SK-N-MC (cell line): ENCODE data around the gene ZCCHC7.
"Not testable (repeated sequence)": the region's sequence is repeated elsewhere in the genome, so short reads cannot be mapped to it uniquely, and the experiment has no call there.

Source experiments
- DNase-seq: peaks from one replicate; pipeline ENCODE4 v3.0.0-alpha.2; 2011; ENCODE audit warnings: low read depth, low spot score
- H3K27ac ChIP-seq: fragments of 200-600 bp; sonication (generic); 2 replicates; pipeline ENCODE4 v1.5.1; 2016; ENCODE audit warnings: mixed run types
- H3K36me3 ChIP-seq: fragments of 200-600 bp; sonication (generic); 2 replicates; pipeline ENCODE4 v1.6.1; 2017; ENCODE audit warnings: antibody characterized with exemption, low read length, mixed read lengths; ENCODE audit not compliant: insufficient read depth
- H3K4me3 ChIP-seq: fragments of 200-600 bp; sonication (generic); 2 replicates; pipeline ENCODE4 v1.5.1; 2016
- H3K9ac ChIP-seq: fragments of 200-600 bp; sonication (generic); 2 replicates; pipeline ENCODE4 v1.8.0; 2017; ENCODE audit warnings: mixed run types, mixed read lengths; ENCODE audit not compliant: insufficient read length
- H3K9me3 ChIP-seq: fragments of 200-600 bp; sonication (generic); 2 replicates; pipeline ENCODE4 v1.6.1; 2017; ENCODE audit warnings: low read depth, mild to moderate bottlenecking, antibody characterized with exemption, low read length, moderate library complexity, mixed read lengths
- EZH2 ChIP-seq: fragments of 200-600 bp; sonication (generic); IDR thresholded peaks from one replicate; pipeline ENCODE4 v1.6.1; 2017; ENCODE audit warnings: antibody characterized with exemption
- FOXP2 ChIP-seq: optimal IDR thresholded peaks from 2 replicates; pipeline ENCODE3; 2011; ENCODE audit warnings: mild to moderate bottlenecking, moderate library complexity; ENCODE audit not compliant: insufficient read depth; ENCODE audit errors: extremely low read length, control extremely low read depth
- POLR2AphosphoS5 ChIP-seq: IDR thresholded peaks from 2 replicates; pipeline ENCODE4 v1.6.1; 2012; ENCODE audit warnings: mild to moderate bottlenecking, low read depth, low read length, borderline replicate concordance

The ZCCHC7 gene

GRCh38 chr9:37302277-37302676 lies 181.9 kb downstream of the ZCCHC7 start:
- no peak overlapping the region for H3K9ac ChIP-seq
- H3K27ac ChIP-seq = no peak overlapping the region

GRCh38 chr9:37303272-37303671 lies 182.9 kb downstream of the ZCCHC7 start:
- not testable (repeated sequence) for H3K4me3 ChIP-seq, DNase-seq, H3K27ac ChIP-seq, H3K36me3 ChIP-seq, H3K9me3 ChIP-seq, H3K9ac ChIP-seq

More at GRCh38 chr9:37302277-37302676, 181.9 kb downstream of the ZCCHC7 start:
- no peak for TF ChIP-seq EZH2
- TF ChIP-seq POLR2AphosphoS5 = no peak
- TF ChIP-seq FOXP2 = no peak
- no peaks in the 10 kb centered on the region for H3K9me3 ChIP-seq
- H3K4me3 ChIP-seq = no peak overlapping the region
- H3K36me3 ChIP-seq = peaks cover 8% of the 10 kb centered on the region; the same call in 1 of the 2 replicates
- no peak for DNase-seq

GRCh38 chr9:37309136-37309535 lies 188.8 kb downstream of the ZCCHC7 start:
- no peak overlapping the region for H3K27ac ChIP-seq
- H3K4me3 ChIP-seq = no peak overlapping the region
- TF ChIP-seq FOXP2 (no peak), POLR2AphosphoS5 (no peak), EZH2 (no peak)
- no peak for DNase-seq
- no peak overlapping the region for H3K9ac ChIP-seq
- H3K36me3 ChIP-seq = peaks cover 16% of the 10 kb centered on the region
- H3K9me3 ChIP-seq = no peaks in the 10 kb centered on the region

GRCh38 chr9:37311938-37312708 lies 191.7 kb downstream of the ZCCHC7 start:
- no peak for DNase-seq
- H3K4me3 ChIP-seq = no peak overlapping the region
- TF ChIP-seq POLR2AphosphoS5 (no peak), FOXP2 (no peak), EZH2 (no peak)
- no peak overlapping the region for H3K9ac ChIP-seq
- no peaks in the 10 kb centered on the region for H3K9me3 ChIP-seq
- H3K36me3 ChIP-seq = peaks cover 7% of the 10 kb centered on the region
- no peak overlapping the region for H3K27ac ChIP-seq

GRCh38 chr9:37324261-37324683 lies 203.9 kb downstream of the ZCCHC7 start:
- TF ChIP-seq FOXP2 (no peak), POLR2AphosphoS5 (no peak), EZH2 (no peak)
- no peak overlapping the region for H3K9ac ChIP-seq
- no peaks in the 10 kb centered on the region; the same call in 1 of the 2 replicates for H3K36me3 ChIP-seq
- H3K9me3 ChIP-seq = no peaks in the 10 kb centered on the region
- DNase-seq = no peak
- H3K27ac ChIP-seq = peak overlapping the region; percentile 45; the same call in 1 of the 2 replicates
- H3K4me3 ChIP-seq = no peak overlapping the region

- no peak for DNase-seq
- no peak overlapping the region for H3K9ac ChIP-seq
- TF ChIP-seq EZH2 = no peak
- TF ChIP-seq FOXP2 = no peak
- TF ChIP-seq POLR2AphosphoS5 = no peak
- no peaks in the 10 kb centered on the region for H3K9me3 ChIP-seq
- H3K4me3 ChIP-seq = no peak overlapping the region
- peak overlapping the region; percentile 45; the same call in 1 of the 2 replicates for H3K27ac ChIP-seq
- no peaks in the 10 kb centered on the region; the same call in 1 of the 2 replicates for H3K36me3 ChIP-seq
Measured at GRCh38 chr9:37324691-37325490, 204.5 kb downstream of the ZCCHC7 start.

- H3K9me3 ChIP-seq = no peaks in the 10 kb centered on the region
- no peaks in the 10 kb centered on the region for H3K36me3 ChIP-seq
- DNase-seq = no peak
- no peak overlapping the region for H3K9ac ChIP-seq
- no peak for TF ChIP-seq EZH2
- TF ChIP-seq POLR2AphosphoS5 = no peak
- H3K27ac ChIP-seq = no peak overlapping the region
- no peak overlapping the region for H3K4me3 ChIP-seq
Measured at GRCh38 chr9:37325778-37326177, 205.4 kb downstream of the ZCCHC7 start.

- TF ChIP-seq POLR2AphosphoS5 (no peak), FOXP2 (no peak), EZH2 (no peak)
Measured at GRCh38 chr9:37327553-37327952, 207.2 kb downstream of the ZCCHC7 start.

More at GRCh38 chr9:37327553-37327952, 207.2 kb downstream of the ZCCHC7 start:
- DNase-seq = no peak
- H3K27ac ChIP-seq = no peak overlapping the region
- H3K9me3 ChIP-seq = no peaks in the 10 kb centered on the region
- H3K4me3 ChIP-seq = no peak overlapping the region
- no peaks in the 10 kb centered on the region for H3K36me3 ChIP-seq
- H3K9ac ChIP-seq = no peak overlapping the region
